AG10803 (cell line): ENCODE data around the gene CDC37.

Experiments used
- DNase-seq: peaks from one replicate; pipeline ENCODE4 v3.0.0; 2010; ENCODE audit warnings: low read depth
- H3K4me3 ChIP-seq: 2 replicates; pipeline ENCODE4 v1.5.1; 2011; ENCODE audit warnings: mild to moderate bottlenecking, low read length, control low read depth
- CTCF ChIP-seq: conservative IDR thresholded peaks from 2 replicates; pipeline ENCODE4 v1.5.1; 2011; ENCODE audit warnings: mild to moderate bottlenecking, low read length, control low read depth, inconsistent platforms

The CDC37 gene

GRCh38 chr19:10403137-10404021 lies at the start of gene CDC37:
CDC37 (minus strand) TSS chr19:10403542; CDS start chr19:10403479, 63 bp downstream.
- DNase-seq: peak; percentile 94
- peak within 1 kb of the TSS; percentile 99 for H3K4me3 ChIP-seq
- no peak for TF ChIP-seq CTCF

- TF ChIP-seq CTCF: no peak
- H3K4me3 ChIP-seq: no peak overlapping the region
- DNase-seq: no peak
Measured at GRCh38 chr19:10450853-10451609, 47.7 kb upstream of the CDC37 start.

GRCh38 chr19:10450191-10450852 lies 47.0 kb upstream of the CDC37 start:
- no peak for DNase-seq
- TF ChIP-seq CTCF: no peak
- no peak overlapping the region for H3K4me3 ChIP-seq

- no peak overlapping the region for H3K4me3 ChIP-seq
- no peak for TF ChIP-seq CTCF
- DNase-seq: no peak
Measured at GRCh38 chr19:10449037-10449436, 45.7 kb upstream of the CDC37 start.

- DNase-seq: no peak
- TF ChIP-seq CTCF: no peak
- no peak overlapping the region for H3K4me3 ChIP-seq
Measured at GRCh38 chr19:10442698-10443097, 39.4 kb upstream of the CDC37 start.

GRCh38 chr19:10439588-10439987 lies 36.2 kb upstream of the CDC37 start:
- no peak for DNase-seq
- no peak overlapping the region for H3K4me3 ChIP-seq
- no peak for TF ChIP-seq CTCF
